ENCODE measurements around the gene SLC35F1.

DNA sequence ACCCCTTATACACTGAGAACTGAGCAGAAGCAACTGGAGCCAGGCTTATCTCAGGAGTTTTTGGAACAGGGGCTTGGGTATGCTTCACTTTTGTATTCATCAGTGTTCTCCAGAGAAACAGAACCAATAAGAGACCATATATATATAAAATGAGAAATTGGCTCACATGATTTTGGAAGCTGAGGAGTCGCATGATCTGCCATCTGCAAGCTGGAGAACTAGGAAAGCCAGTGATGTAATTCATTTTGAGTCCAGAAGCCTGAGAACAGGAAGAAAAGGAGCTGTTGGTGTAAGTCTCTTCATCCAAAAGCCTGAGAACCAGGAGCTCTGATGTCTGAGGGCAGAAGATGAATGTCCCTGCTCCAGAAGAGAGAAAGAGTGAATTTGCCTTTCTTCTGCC, 272.0 kb downstream of the SLC35F1 start:
- TF ChIP-seq, protein P1, sequence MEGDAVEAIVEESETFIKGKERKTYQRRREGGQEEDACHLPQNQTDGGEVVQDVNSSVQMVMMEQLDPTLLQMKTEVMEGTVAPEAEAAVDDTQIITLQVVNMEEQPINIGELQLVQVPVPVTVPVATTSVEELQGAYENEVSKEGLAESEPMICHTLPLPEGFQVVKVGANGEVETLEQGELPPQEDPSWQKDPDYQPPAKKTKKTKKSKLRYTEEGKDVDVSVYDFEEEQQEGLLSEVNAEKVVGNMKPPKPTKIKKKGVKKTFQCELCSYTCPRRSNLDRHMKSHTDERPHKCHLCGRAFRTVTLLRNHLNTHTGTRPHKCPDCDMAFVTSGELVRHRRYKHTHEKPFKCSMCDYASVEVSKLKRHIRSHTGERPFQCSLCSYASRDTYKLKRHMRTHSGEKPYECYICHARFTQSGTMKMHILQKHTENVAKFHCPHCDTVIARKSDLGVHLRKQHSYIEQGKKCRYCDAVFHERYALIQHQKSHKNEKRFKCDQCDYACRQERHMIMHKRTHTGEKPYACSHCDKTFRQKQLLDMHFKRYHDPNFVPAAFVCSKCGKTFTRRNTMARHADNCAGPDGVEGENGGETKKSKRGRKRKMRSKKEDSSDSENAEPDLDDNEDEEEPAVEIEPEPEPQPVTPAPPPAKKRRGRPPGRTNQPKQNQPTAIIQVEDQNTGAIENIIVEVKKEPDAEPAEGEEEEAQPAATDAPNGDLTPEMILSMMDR (optimal IDR thresholded peaks at IDR 0.05 in 1 of 3, IDR thresholded peaks at IDR 0.05 in 1 of 3, conservative IDR thresholded peaks at IDR 0.05 in 1 of 3; ENCODE audit: extremely low read depth in 1 of 3, insufficient read depth in 2 of 3, low read length in 3 of 3): no peak
- no peak for TF ChIP-seq EZH2 (IDR thresholded peaks at IDR 0.05; ENCODE audit: low read length)
